HG03439 (cell line): ENCODE data around the gene PHC2.

Experiments
- ATAC-seq: cut with Tn5 transposase; IDR thresholded peaks from one replicate; pipeline ENCODE4 v1.9.1; 2021; ENCODE audit warnings: mild to moderate bottlenecking, moderate library complexity; ENCODE audit not compliant: unreplicated experiment

The PHC2 gene

GRCh38 chr1:33426916-33427315, 4.0 kb downstream of the PHC2 start:
- ATAC-seq: no peak

- ATAC-seq: no peak
These were observed 5.0 kb downstream of the PHC2 start for GRCh38 chr1:33425900-33426299.

GRCh38 chr1:33424610-33425009, 6.3 kb downstream of the PHC2 start:
- no peak for ATAC-seq

- ATAC-seq: no peak
These were observed 6.7 kb downstream of the PHC2 start for GRCh38 chr1:33424205-33424604.

- ATAC-seq: no peak
These were observed 9.8 kb downstream of the PHC2 start for GRCh38 chr1:33420870-33421775.

- no peak for ATAC-seq
These were observed 12.1 kb downstream of the PHC2 start for GRCh38 chr1:33418811-33419210.

GRCh38 chr1:33414879-33415278, 16.0 kb downstream of the PHC2 start:
- no peak for ATAC-seq

- ATAC-seq: no peak
These were observed 20.7 kb downstream of the PHC2 start for GRCh38 chr1:33410091-33410701.

- ATAC-seq: no peak
These were observed 22.8 kb downstream of the PHC2 start for GRCh38 chr1:33408093-33408436.

GRCh38 chr1:33407352-33408092, 23.4 kb downstream of the PHC2 start:
- no peak for ATAC-seq

- ATAC-seq: no peak
These were observed 28.7 kb downstream of the PHC2 start for GRCh38 chr1:33402206-33402605.

- no peak for ATAC-seq
These were observed 29.4 kb downstream of the PHC2 start for GRCh38 chr1:33401471-33401870.

GRCh38 chr1:33400153-33400911, 30.6 kb downstream of the PHC2 start:
- no peak for ATAC-seq

GRCh38 chr1:33399375-33399774, 31.5 kb downstream of the PHC2 start:
- ATAC-seq: no peak

GRCh38 chr1:33397994-33398393, 32.9 kb downstream of the PHC2 start:
- no peak for ATAC-seq

GRCh38 chr1:33397125-33397506, 33.8 kb downstream of the PHC2 start:
- ATAC-seq: no peak

GRCh38 chr1:33396188-33397124, 34.4 kb downstream of the PHC2 start:
- ATAC-seq: no peak

- no peak for ATAC-seq
These were observed 36.1 kb downstream of the PHC2 start for GRCh38 chr1:33394770-33395169.

- no peak for ATAC-seq
These were observed 36.9 kb downstream of the PHC2 start for GRCh38 chr1:33393991-33394390.

- no peak for ATAC-seq
These were observed 37.4 kb downstream of the PHC2 start for GRCh38 chr1:33393524-33393923.
